ENCODE data around the gene CCDC89. TPM values are rescaled to one million over a fixed set of nuclear protein-coding genes. Genes with fewer than 3 reads are reported as not detected.

CCDC89 gene
- polyA plus RNA-seq, 1 experiment: 1.1 TPM

GRCh38 chr11:85634747-85635146, 51.2 kb downstream of the CCDC89 start:
- ChIA-PET CTCF (interaction anchor here (0.7 kb wide), 1 partner anchor 220 kb away, joined by 3 read pairs; the partner anchor contains the start of gene CCDC83), POLR2A (no interaction called here)
- H3K27me3 ChIP-seq (ENCODE audit: control insufficient read depth, insufficient read depth, low read length): no peaks in the 10 kb centered on the region
- no peaks in the 10 kb centered on the region for H3K36me3 ChIP-seq (ENCODE audit: control insufficient read depth, insufficient read depth, low read length)
- no peak overlapping the region for H3K4me3 ChIP-seq (ENCODE audit: low read depth, low read length)
- no peak for DNase-seq (ENCODE audit: low read depth)
- TF ChIP-seq CTCF (IDR thresholded peaks at IDR 0.05; ENCODE audit: insufficient read depth, low read depth, low read length): no peak

Other genes with a start within 250 kb of the CCDC89 start
- 0.28 and 0.31 TPM in 2 replicates for gene DLG2, start 58.9 kb downstream of the CCDC89 start, polyA plus RNA-seq (2011; rRNA removed)
- gene TMEM126B, start 57.6 kb downstream of the CCDC89 start, polyA plus RNA-seq (2011; rRNA removed): 21.6 and 44.6 TPM in 2 replicates
- 27.7 and 57.5 TPM in 2 replicates for gene TMEM126A, start 38.2 kb downstream of the CCDC89 start, polyA plus RNA-seq (2011; rRNA removed)
- gene CREBZF, start 21.1 kb downstream of the CCDC89 start, polyA plus RNA-seq (2011; rRNA removed): 15.4 and 18.8 TPM in 2 replicates
- 43.5 and 70.9 TPM in 2 replicates for gene SYTL2, start 124.9 kb upstream of the CCDC89 start, polyA plus RNA-seq (2011; rRNA removed)
- gene CCDC83, start 169.2 kb upstream of the CCDC89 start, polyA plus RNA-seq (2011; rRNA removed): not detected in 2 replicates